Gastroesophageal sphincter (tissue), 4 donors: ENCODE measurements around the gene YJU2. TPM values are rescaled to one million over a fixed set of nuclear protein-coding genes. Genes with fewer than 3 reads are reported as not detected.
"Not testable (repeated sequence)": the region's sequence is repeated elsewhere in the genome, so short reads cannot be mapped to it uniquely, and the experiment has no call there.

Experiments used
- ATAC-seq: fragments of 150-250 bp; one replicate; pipeline ENCODE4 v1.9.1; 2016; ENCODE audit warnings: mild to moderate bottlenecking, moderate library complexity
- H3K27ac ChIP-seq, 4 donors: fragments of 200-600 bp; sonication (generic) in 3 of 4; 1 replicate in 3 of 4; 2 replicates in 1 of 4; pipeline ENCODE4 v1.5.1; 2016 to 2019
- H3K27me3 ChIP-seq: fragments of 200-600 bp; sonication (generic); one replicate; pipeline ENCODE4 v1.5.1; 2019
- H3K36me3 ChIP-seq, 2 donors: fragments of 200-600 bp; sonication (generic); one replicate each; pipeline ENCODE4 v1.5.1; 2019; ENCODE audit warnings: control low read depth in 1 of 2
- H3K4me1 ChIP-seq, 3 donors: fragments of 200-600 bp; sonication (generic); 1 replicate in 2 of 3; 2 replicates in 1 of 3; pipeline ENCODE4 v1.5.1; 2016 to 2019; ENCODE audit warnings: control low read depth in 2 of 3
- H3K4me3 ChIP-seq, 2 donors: fragments of 200-600 bp; sonication (generic); one replicate each; pipeline ENCODE4 v1.5.1; 2019; ENCODE audit warnings: mild to moderate bottlenecking in 1 of 2, moderate library complexity in 1 of 2
- H3K9me3 ChIP-seq, 3 donors: fragments of 200-600 bp; sonication (generic); one replicate each; pipeline ENCODE4 v1.5.1; 2017 to 2019; ENCODE audit warnings: control low read depth in 2 of 3
- EP300 ChIP-seq: sonication (generic); formaldehyde crosslinking; IDR thresholded peaks from one replicate; pipeline ENCODE4 v1.6.1; 2017; ENCODE audit warnings: antibody characterized with exemption, mild to moderate bottlenecking
- POLR2A ChIP-seq, 2 donors: fragments of 450-650 bp; IDR thresholded peaks; one replicate each; pipeline ENCODE4 v1.6.1; 2017; ENCODE audit warnings: antibody characterized with exemption in 2 of 2, mild to moderate bottlenecking in 2 of 2, moderate library complexity in 1 of 2
- POLR2AphosphoS5 ChIP-seq: sonication (generic); formaldehyde crosslinking; IDR thresholded peaks from one replicate; pipeline ENCODE4 v1.6.1; 2017; ENCODE audit warnings: antibody characterized with exemption
- WGBS, 2 donors: methylation state at CpG; one replicate each; pipeline ENCODE4 v1.1.5; 2018; ENCODE audit warnings: low coverage in 1 of 2; 5-methylcytosine and 5-hydroxymethylcytosine counted together
- total RNA-seq, 4 donors: library from RNA; depleted of rRNA; stranded (reverse); fragments of >200 nt; gene quantifications; one replicate each; pipeline ENCODE4 v1.1.0, GENCODE V29; 2016
- TF ChIP-seq, protein P1 (sequence below), 4 experiments: fragments of 200-600 bp in 2 of 4; fragments of 450-650 bp in 2 of 4; sonication (generic) in 1 of 4; IDR thresholded peaks; one replicate each; pipeline ENCODE4 v1.5.1; 2017 to 2019; ENCODE audit warnings: antibody characterized with exemption in 4 of 4, mild to moderate bottlenecking in 2 of 4, moderate library complexity in 2 of 4

Gene YJU2
- total RNA-seq, 4 donors from 2014 or later, result 20.0 to 24.6 (median 21.6) TPM

DNA sequence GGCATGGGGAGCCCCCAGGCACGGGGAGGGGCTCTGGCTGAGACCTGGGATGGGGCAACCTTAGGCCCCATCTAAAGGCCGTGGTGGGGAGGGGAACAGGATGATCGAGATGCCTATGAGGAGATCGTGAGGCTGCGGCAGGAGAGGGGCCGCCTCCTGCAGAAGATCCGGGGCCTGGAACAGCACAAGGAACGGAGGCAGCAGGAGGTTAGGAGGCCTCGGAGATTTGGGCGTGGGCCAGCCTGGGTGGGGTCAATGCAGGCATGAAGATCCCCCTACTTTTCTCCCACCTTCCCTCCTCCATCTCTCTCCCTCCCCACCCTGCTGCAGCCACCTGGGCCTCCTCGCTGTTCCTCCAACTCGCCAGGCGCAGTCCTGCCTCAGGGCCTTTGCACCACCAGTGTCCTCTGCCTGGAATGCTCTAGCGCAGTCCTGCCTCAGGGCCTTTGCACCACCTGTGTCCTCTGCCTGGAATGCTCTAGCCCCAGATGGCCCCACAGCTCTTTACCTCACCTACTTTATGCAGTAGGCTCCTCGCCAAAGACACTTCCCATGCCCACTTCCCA, 36.6 kb upstream of the YJU2 start:
- H3K27ac ChIP-seq, result no peak overlapping the region
- H3K4me1 ChIP-seq, result no peaks in the 10 kb centered on the region
- 94 to 95% methylated on average over 5 to 7 of the region's 15 CpGs for WGBS, 2 donors
- no peaks in the 10 kb centered on the region for H3K36me3 ChIP-seq
- TF ChIP-seq, protein P1, sequence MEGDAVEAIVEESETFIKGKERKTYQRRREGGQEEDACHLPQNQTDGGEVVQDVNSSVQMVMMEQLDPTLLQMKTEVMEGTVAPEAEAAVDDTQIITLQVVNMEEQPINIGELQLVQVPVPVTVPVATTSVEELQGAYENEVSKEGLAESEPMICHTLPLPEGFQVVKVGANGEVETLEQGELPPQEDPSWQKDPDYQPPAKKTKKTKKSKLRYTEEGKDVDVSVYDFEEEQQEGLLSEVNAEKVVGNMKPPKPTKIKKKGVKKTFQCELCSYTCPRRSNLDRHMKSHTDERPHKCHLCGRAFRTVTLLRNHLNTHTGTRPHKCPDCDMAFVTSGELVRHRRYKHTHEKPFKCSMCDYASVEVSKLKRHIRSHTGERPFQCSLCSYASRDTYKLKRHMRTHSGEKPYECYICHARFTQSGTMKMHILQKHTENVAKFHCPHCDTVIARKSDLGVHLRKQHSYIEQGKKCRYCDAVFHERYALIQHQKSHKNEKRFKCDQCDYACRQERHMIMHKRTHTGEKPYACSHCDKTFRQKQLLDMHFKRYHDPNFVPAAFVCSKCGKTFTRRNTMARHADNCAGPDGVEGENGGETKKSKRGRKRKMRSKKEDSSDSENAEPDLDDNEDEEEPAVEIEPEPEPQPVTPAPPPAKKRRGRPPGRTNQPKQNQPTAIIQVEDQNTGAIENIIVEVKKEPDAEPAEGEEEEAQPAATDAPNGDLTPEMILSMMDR (IDR thresholded peaks at IDR 0.05), result no peak
- TF ChIP-seq POLR2AphosphoS5, result no peak
- TF ChIP-seq EP300, result no peak
- no peak for TF ChIP-seq POLR2A (IDR thresholded peaks at IDR 0.05)
- ATAC-seq, result no peak
- H3K9me3 ChIP-seq, result no peaks in the 10 kb centered on the region
- no peak overlapping the region for H3K4me3 ChIP-seq
- peaks cover 43% of the 10 kb centered on the region for H3K27me3 ChIP-seq

DNA sequence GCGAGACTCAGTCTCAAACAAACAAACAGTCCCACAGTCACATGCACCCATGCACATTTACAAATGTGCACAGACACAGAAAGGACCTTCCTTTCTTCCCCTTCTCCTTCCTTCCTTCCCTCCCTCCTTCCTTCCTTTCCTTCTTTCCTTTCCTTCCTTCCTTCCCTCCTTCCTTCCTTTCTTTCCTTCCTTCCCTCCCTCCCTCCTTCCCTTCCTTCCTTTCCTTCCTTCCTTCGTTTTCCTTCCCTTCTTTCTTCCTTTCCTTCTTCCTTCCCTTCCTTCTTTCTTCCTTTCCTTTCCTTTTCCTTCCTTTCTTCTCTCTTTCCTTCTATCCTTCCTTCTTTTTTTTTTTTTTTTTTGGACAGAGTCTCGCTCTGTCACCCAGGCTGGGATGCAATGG, 33.8 kb upstream of the YJU2 start:
- H3K27ac ChIP-seq, result no peak overlapping the region

DNA sequence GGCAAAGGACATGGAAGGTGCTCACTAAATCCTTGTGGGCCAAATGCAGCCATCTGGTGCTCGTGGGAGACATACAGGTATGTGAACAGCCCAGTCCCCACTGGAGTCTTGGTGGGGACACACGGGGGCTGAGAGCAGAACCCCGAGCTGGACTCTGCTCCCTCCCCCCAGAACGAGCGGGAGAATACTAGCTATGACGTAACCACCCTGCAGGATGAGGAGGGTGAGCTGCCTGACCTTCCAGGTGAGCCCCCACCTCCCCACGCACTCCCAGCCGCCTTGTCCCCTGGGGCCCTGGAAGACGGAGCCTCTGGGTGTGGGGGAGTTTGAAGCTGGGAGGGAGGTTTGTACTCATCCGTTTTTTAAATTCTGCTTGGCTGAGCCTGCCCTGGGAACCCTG, 31.1 kb upstream of the YJU2 start:
- H3K4me3 ChIP-seq, result no peak overlapping the region
- TF ChIP-seq EP300 (no peak), POLR2A (IDR thresholded peaks at IDR 0.05) (no peak), POLR2AphosphoS5 (no peak)
- no peak overlapping the region for H3K27ac ChIP-seq
- peaks cover 10% of the 10 kb centered on the region for H3K27me3 ChIP-seq
- H3K9me3 ChIP-seq, result no peaks in the 10 kb centered on the region
- WGBS, 2 donors, result 60 to 69% methylated on average over 1 to 10 of the region's 10 CpGs
- ATAC-seq, result no peak
- no peaks in the 10 kb centered on the region for H3K36me3 ChIP-seq
- H3K4me1 ChIP-seq, result no peaks in the 10 kb centered on the region

More for the DNA sequence above, 33.8 kb upstream of the YJU2 start:
- no peaks in the 10 kb centered on the region for H3K4me1 ChIP-seq
- H3K4me3 ChIP-seq, result no peak overlapping the region
- H3K9me3 ChIP-seq, result no peaks in the 10 kb centered on the region
- WGBS, 2 donors, result 40 to 64% methylated on average over 2 to 3 of the region's 3 CpGs
- H3K36me3 ChIP-seq, result no peaks in the 10 kb centered on the region
- ATAC-seq, result no peak
- TF ChIP-seq POLR2A (IDR thresholded peaks at IDR 0.05) (no peak), EP300 (no peak), POLR2AphosphoS5 (no peak)
- TF ChIP-seq, protein P1 (IDR thresholded peaks at IDR 0.05), result no peak
- peaks cover 31% of the 10 kb centered on the region for H3K27me3 ChIP-seq

DNA sequence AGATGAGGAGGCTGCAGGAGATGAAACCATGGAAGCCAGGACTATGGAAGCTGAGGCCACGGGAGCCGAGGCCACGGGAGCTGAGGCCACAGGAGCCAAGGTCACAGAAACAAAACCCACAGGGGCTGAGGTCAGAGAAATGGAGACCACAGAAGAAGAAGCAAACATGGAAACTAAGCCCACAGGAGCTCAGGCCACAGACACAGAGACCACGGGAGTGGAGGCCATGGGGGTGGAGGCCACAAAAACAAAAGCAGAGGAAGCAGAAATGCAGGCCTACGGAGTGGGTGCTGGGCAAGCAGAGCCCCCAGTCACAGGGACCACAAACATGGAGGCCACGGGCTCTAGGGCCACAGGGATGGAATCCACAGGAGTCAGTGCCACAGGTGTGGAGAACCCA, 30.0 kb upstream of the YJU2 start:
- Histone ChIP-seq H3K9me3 (no peaks in the 10 kb centered on the region), H3K27ac (no peak overlapping the region), H3K27me3 (no peaks in the 10 kb centered on the region), H3K4me3 (no peak overlapping the region), H3K36me3 (no peaks in the 10 kb centered on the region), H3K4me1 (no peaks in the 10 kb centered on the region)
- TF ChIP-seq POLR2AphosphoS5, result no peak
- no peak for TF ChIP-seq EP300
- TF ChIP-seq POLR2A (IDR thresholded peaks at IDR 0.05), result no peak
- TF ChIP-seq, protein P1 (IDR thresholded peaks at IDR 0.05), result no peak
- 50 to 86% methylated on average over 2 to 6 of the region's 6 CpGs for WGBS, 2 donors
- no peak for ATAC-seq

DNA sequence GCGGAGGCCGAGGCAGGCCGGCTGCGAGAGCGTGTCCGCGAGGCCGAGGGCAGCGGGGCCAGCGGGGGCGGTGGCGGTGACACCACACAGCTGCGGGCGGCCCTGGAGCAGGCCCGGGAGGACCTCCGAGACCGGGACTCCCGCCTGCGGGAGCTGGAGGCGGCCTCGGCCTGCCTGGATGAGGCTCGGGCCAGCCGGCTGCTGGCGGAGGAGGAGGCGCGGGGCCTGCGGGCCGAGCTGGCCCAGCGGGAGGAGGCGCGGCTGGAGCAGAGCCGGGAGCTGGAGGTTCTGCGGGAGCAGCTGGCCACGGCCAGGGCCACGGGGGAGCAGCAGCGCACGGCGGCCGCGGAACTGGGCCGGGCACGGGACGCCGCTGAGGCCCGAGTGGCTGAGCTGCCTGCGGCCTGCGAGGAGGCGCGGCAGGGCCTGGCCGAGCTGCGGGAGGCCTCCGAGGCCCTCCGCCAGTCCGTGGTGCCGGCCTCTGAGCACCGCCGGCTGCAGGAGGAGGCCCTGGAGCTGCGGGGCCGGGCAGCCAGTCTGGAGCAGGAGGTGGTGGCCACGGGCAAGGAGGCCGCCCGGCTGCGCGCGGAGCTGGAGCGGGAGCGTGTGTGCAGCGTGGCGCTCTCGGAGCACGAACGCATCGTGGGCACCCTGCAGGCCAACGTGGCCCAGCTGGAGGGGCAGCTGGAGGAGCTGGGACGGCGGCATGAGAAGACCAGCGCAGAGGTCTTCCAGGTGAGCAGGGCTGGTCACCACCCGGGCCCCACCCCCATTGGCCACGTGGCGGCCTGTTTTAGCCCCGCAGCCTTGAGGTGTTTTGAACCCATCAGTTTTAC, 29.2 kb upstream of the YJU2 start:
- Histone ChIP-seq H3K4me3 (no peak overlapping the region), H3K27ac (no peak overlapping the region), H3K36me3 (no peaks in the 10 kb centered on the region), H3K27me3 (no peaks in the 10 kb centered on the region), H3K9me3 (no peaks in the 10 kb centered on the region), H3K4me1 (no peaks in the 10 kb centered on the region)
- TF ChIP-seq POLR2AphosphoS5 (no peak), EP300 (no peak), POLR2A (IDR thresholded peaks at IDR 0.05) (no peak)
- WGBS, 2 donors, result 95 to 96% methylated on average over 4 to 26 of the region's 81 CpGs
- no peak for ATAC-seq

DNA sequence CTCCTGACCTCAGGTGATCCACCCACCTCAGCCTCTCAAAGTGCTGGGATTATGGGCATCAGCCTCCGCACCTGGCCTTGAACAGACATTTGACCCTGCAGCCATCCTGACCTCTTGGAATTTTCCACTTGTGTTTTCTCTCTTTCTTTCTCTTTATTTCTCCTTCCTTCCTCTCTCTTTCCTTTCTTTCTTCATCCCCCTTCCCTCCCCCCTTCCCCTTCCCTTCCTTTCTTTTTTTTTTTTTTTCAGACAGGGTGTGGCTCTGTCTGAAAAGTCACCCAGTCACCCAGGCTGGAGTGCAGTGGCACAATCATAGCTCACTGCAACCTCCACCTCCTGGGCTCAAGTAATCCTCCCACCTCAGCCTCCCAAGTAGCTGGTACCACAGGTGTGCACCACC, 28.4 kb upstream of the YJU2 start:
- 75 to 100% methylated on average over 1 of the region's 1 CpG for WGBS, 2 donors
- ATAC-seq, result not testable (repeated sequence)

More for the DNA sequence above, 28.4 kb upstream of the YJU2 start:
- H3K27me3 ChIP-seq, H3K4me1 ChIP-seq, H3K9me3 ChIP-seq, H3K36me3 ChIP-seq, H3K27ac ChIP-seq, H3K4me3 ChIP-seq: not testable (repeated sequence)
